ENCODE data around the gene SFXN5.

Gene SFXN5

GRCh38 chr2:72958542-72959385, 112.7 kb downstream of the SFXN5 start:
- no peak for DNase-seq (ENCODE audit: low spot score)
- H3K4me3 ChIP-seq, result no peak overlapping the region
- no peak for TF ChIP-seq CTCF (IDR thresholded peaks at IDR 0.05)
- no peak overlapping the region for H3K27ac ChIP-seq

- no peak for DNase-seq (ENCODE audit: low spot score)
- TF ChIP-seq CTCF (IDR thresholded peaks at IDR 0.05), result no peak
- Histone ChIP-seq H3K4me3 (no peak overlapping the region), H3K27ac (no peak overlapping the region)
Measured at GRCh38 chr2:72956936-72957335, 114.6 kb downstream of the SFXN5 start.

GRCh38 chr2:72956050-72956395, 115.5 kb downstream of the SFXN5 start:
- DNase-seq (ENCODE audit: low spot score), result no peak
- Histone ChIP-seq H3K27ac (no peak overlapping the region), H3K4me3 (no peak overlapping the region)
- TF ChIP-seq CTCF (IDR thresholded peaks at IDR 0.05), result no peak

GRCh38 chr2:72955228-72956049, 116.1 kb downstream of the SFXN5 start:
- no peak overlapping the region for H3K4me3 ChIP-seq
- no peak overlapping the region for H3K27ac ChIP-seq
- DNase-seq (ENCODE audit: low spot score), result no peak
- no peak for TF ChIP-seq CTCF (IDR thresholded peaks at IDR 0.05)

GRCh38 chr2:72954376-72955227, 116.9 kb downstream of the SFXN5 start:
- no peak for TF ChIP-seq CTCF (IDR thresholded peaks at IDR 0.05)
- Histone ChIP-seq H3K4me3 (no peak overlapping the region), H3K27ac (no peak overlapping the region)
- DNase-seq (ENCODE audit: low spot score), result no peak

- no peak overlapping the region for H3K4me3 ChIP-seq
- no peak for TF ChIP-seq CTCF (IDR thresholded peaks at IDR 0.05)
- DNase-seq (ENCODE audit: low spot score), result no peak
- no peak overlapping the region for H3K27ac ChIP-seq
Measured at GRCh38 chr2:72953976-72954375, 117.5 kb downstream of the SFXN5 start.
